ENCODE data around the gene EML6. TPM values are rescaled to one million over a fixed set of nuclear protein-coding genes. Genes with fewer than 3 reads are reported as not detected.

EML6 gene
- total RNA-seq, 4 donors from 2014 or later = 2.3 to 15.1 (median 4.1) TPM

DNA sequence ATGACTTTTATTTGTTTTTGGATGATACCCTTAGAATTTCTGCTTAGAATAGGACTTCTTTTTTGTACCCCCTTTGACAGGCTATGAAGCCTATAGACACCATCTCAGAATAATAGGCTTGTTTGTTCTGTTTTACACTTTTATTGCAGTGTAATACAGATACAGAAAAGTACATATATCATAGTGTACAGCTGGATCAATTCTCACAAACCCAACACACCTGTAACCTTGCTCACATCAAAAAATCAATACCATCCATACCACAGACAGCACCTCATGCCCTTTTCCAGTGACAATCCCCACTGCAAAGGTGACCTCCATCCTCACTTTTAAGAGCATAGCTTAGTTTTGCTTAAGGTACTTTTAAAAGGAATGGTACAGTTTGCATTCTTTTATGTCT, 14.8 kb downstream of the EML6 start:
- Histone ChIP-seq H3K27ac (no peak overlapping the region), H3K27me3 (no peaks in the 10 kb centered on the region), H3K36me3 (no peaks in the 10 kb centered on the region), H3K4me1 (no peaks in the 10 kb centered on the region), H3K9me3 (no peaks in the 10 kb centered on the region), H3K4me3 (no peak overlapping the region)
- TF ChIP-seq POLR2AphosphoS5 (IDR thresholded peaks at IDR 0.05) (no peak), POLR2A (IDR thresholded peaks at IDR 0.05) (no peak), CTCF (IDR thresholded peaks at IDR 0.05) (no peak), EP300 (IDR thresholded peaks at IDR 0.05) (no peak)
- DNase-seq (ENCODE audit: low spot score in 2 of 2) = no peak

GRCh38 chr2:54740333-54740732, 16.9 kb downstream of the EML6 start:
- Histone ChIP-seq H3K9me3 (no peaks in the 10 kb centered on the region), H3K36me3 (no peaks in the 10 kb centered on the region), H3K4me3 (no peak overlapping the region), H3K4me1 (no peaks in the 10 kb centered on the region), H3K27ac (no peak overlapping the region), H3K27me3 (no peaks in the 10 kb centered on the region)
- WGBS = 82% methylated on average over 2 of the region's 2 CpGs
- TF ChIP-seq EP300 (IDR thresholded peaks at IDR 0.05) (no peak), CTCF (IDR thresholded peaks at IDR 0.05) (no peak), POLR2AphosphoS5 (IDR thresholded peaks at IDR 0.05) (no peak), POLR2A (IDR thresholded peaks at IDR 0.05) (no peak)
- DNase-seq (ENCODE audit: low spot score in 2 of 2) = no peak

- DNase-seq (ENCODE audit: low spot score in 2 of 2) = no peak
- Histone ChIP-seq H3K4me3 (no peak overlapping the region), H3K36me3 (no peaks in the 10 kb centered on the region), H3K4me1 (no peaks in the 10 kb centered on the region), H3K27me3 (no peaks in the 10 kb centered on the region), H3K27ac (no peak overlapping the region), H3K9me3 (no peaks in the 10 kb centered on the region)
- WGBS = 91% methylated on average over 1 of the region's 1 CpG
- no peak for TF ChIP-seq POLR2AphosphoS5 (IDR thresholded peaks at IDR 0.05)
- TF ChIP-seq POLR2A (IDR thresholded peaks at IDR 0.05) = no peak
- no peak for TF ChIP-seq CTCF (IDR thresholded peaks at IDR 0.05)
- TF ChIP-seq EP300 (IDR thresholded peaks at IDR 0.05) = no peak
Measured at GRCh38 chr2:54741250-54741649, 17.8 kb downstream of the EML6 start.

DNA sequence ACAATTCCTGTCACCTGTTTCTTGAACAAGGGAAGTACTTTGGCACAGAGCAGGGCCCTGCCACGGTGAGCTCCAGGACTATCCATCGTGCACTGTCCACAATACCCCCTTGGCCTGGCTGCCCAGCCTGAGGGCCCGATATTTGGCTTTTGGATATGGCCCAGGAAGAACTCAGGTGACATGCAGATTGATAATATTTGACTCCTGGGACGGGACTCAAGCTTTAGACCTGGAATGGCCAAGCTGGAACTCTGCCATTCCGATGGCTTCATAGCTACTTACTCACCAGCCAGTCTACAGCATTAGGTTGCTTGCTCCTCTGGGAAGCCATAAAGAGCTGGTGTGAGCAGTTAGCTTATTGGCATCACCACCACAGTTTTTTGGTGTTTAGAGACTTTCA, 26.6 kb downstream of the EML6 start:
- Histone ChIP-seq H3K27me3 (no peaks in the 10 kb centered on the region), H3K4me1 (no peaks in the 10 kb centered on the region), H3K9me3 (no peaks in the 10 kb centered on the region), H3K27ac (no peak overlapping the region), H3K36me3 (no peaks in the 10 kb centered on the region), H3K4me3 (no peak overlapping the region)
- 92% methylated on average over 5 of the region's 5 CpGs for WGBS
- TF ChIP-seq CTCF (IDR thresholded peaks at IDR 0.05) (no peak), POLR2A (IDR thresholded peaks at IDR 0.05) (no peak), EP300 (IDR thresholded peaks at IDR 0.05) (no peak), POLR2AphosphoS5 (IDR thresholded peaks at IDR 0.05) (no peak)
- no peak for DNase-seq (ENCODE audit: low spot score in 2 of 2)

- peaks cover 5% of the 10 kb centered on the region for H3K4me1 ChIP-seq
- H3K9me3 ChIP-seq = no peaks in the 10 kb centered on the region
- no peak overlapping the region for H3K4me3 ChIP-seq
- WGBS = 98% methylated on average over 1 of the region's 1 CpG
- no peak overlapping the region for H3K27ac ChIP-seq
- H3K27me3 ChIP-seq = no peaks in the 10 kb centered on the region
- no peak for DNase-seq (ENCODE audit: low spot score in 2 of 2)
- H3K36me3 ChIP-seq = no peaks in the 10 kb centered on the region
- no peak for TF ChIP-seq POLR2AphosphoS5 (IDR thresholded peaks at IDR 0.05)
- TF ChIP-seq EP300 (IDR thresholded peaks at IDR 0.05) = no peak
- TF ChIP-seq CTCF (IDR thresholded peaks at IDR 0.05) = no peak
Measured at GRCh38 chr2:54752439-54752838, 29.0 kb downstream of the EML6 start.
